LoVo (cell line): ENCODE data around the gene DGKG.

Experiments used
- DNase-seq: peaks from one replicate; pipeline ENCODE4 v3.0.0-alpha.2; 2016; ENCODE audit warnings: low spot score

DGKG gene

GRCh38 chr3:186318135-186318534 is 43.9 kb downstream of the DGKG start:
- no peak for DNase-seq

- no peak for DNase-seq
Measured at GRCh38 chr3:186317478-186317877, 44.6 kb downstream of the DGKG start.

GRCh38 chr3:186316666-186317260 is 45.3 kb downstream of the DGKG start:
- DNase-seq = no peak

GRCh38 chr3:186315581-186316354 is 46.3 kb downstream of the DGKG start:
- no peak for DNase-seq

- DNase-seq = no peak
Measured at GRCh38 chr3:186314896-186315295, 47.1 kb downstream of the DGKG start.

GRCh38 chr3:186311441-186311840 is 50.6 kb downstream of the DGKG start:
- no peak for DNase-seq

- no peak for DNase-seq
Measured at GRCh38 chr3:186308549-186308948, 53.5 kb downstream of the DGKG start.

- peak; percentile 63 for DNase-seq
Measured at GRCh38 chr3:186307594-186308221, 54.3 kb downstream of the DGKG start.

- DNase-seq = no peak
Measured at GRCh38 chr3:186305286-186305685, 56.7 kb downstream of the DGKG start.

GRCh38 chr3:186303965-186304364 is 58.1 kb downstream of the DGKG start:
- DNase-seq = no peak

GRCh38 chr3:186299327-186299726 is 62.7 kb downstream of the DGKG start:
- DNase-seq = no peak

GRCh38 chr3:186298876-186299275 is 63.2 kb downstream of the DGKG start:
- DNase-seq = no peak

GRCh38 chr3:186290796-186291195 is 71.2 kb downstream of the DGKG start:
- DNase-seq = no peak

- no peak for DNase-seq
Measured at GRCh38 chr3:186287711-186288110, 74.3 kb downstream of the DGKG start.

GRCh38 chr3:186286114-186286513 is 75.9 kb downstream of the DGKG start:
- no peak for DNase-seq

GRCh38 chr3:186284661-186285060 is 77.4 kb downstream of the DGKG start:
- DNase-seq = no peak

- DNase-seq = no peak
Measured at GRCh38 chr3:186284349-186284652, 77.7 kb downstream of the DGKG start.

GRCh38 chr3:186283651-186284348 is 78.2 kb downstream of the DGKG start:
- no peak for DNase-seq

GRCh38 chr3:186283096-186283495 is 78.9 kb downstream of the DGKG start:
- no peak for DNase-seq

- no peak for DNase-seq
Measured at GRCh38 chr3:186281176-186281575, 80.9 kb downstream of the DGKG start.

GRCh38 chr3:186280737-186281136 is 81.3 kb downstream of the DGKG start:
- no peak for DNase-seq

- DNase-seq = peak; percentile 31
Measured at GRCh38 chr3:186277268-186277909, 84.6 kb downstream of the DGKG start.
